HG03520 (cell line): Measurements from ENCODE around the gene RPS27L.
"Not testable (repeated sequence)": the region's sequence is repeated elsewhere in the genome, so short reads cannot be mapped to it uniquely, and the experiment has no call there.

ENCODE experiments used
- ATAC-seq: cut with Tn5 transposase; IDR thresholded peaks from one replicate; pipeline ENCODE4 v1.9.1; 2021; ENCODE audit warnings: mild to moderate bottlenecking, moderate library complexity; ENCODE audit not compliant: unreplicated experiment

Gene RPS27L

DNA sequence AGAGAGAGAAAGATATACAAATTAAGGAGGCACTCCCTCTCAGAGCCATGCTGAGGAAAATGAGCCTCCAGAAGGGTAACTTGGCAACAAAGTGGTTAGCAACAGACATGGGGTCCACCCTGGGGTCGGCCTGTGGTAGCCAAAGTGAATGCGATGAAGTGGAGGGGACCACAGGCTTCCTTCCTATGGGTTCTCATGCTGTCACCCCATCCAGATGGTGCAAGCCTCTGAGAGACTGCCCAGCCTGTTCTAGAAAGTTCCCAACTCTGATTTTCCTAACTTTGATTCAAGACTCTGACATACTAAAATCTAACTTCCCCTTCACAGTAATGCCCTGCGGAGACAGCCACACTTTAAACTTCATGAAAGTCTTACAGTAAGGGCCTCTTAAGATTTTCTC is 53.9 kb downstream of the RPS27L start:
- no peak for ATAC-seq

GRCh38 chr15:63099581-63099980 is 57.7 kb downstream of the RPS27L start:
- ATAC-seq = not testable (repeated sequence)

DNA sequence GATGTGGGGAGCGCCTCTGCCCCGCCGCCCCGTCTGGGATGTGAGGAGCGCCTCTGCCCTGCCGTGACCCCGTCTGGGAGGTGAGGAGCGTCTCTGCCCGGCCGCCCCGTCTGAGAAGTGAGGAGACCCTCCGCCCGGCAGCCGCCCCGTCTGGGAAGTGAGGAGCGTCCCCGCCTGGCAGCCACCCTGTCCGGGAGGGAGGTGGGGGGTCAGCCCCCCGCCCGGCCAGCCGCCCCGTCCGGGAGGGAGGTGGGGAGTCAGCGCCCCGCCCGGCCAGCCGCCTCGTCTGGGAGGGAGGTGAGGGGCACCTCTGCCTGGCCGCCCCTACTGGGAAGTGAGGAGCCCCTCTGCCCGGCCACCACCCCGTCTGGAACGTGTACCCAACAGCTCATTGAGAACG is 58.4 kb downstream of the RPS27L start:
- ATAC-seq = not testable (repeated sequence)
